Mesothelial cell of epicardium (in vitro differentiated cells): ENCODE measurements around the gene RCN1. TPM values are rescaled to one million over a fixed set of nuclear protein-coding genes. Genes with fewer than 3 reads are reported as not detected.

Experiments
- DNase-seq, 2 experiments: peaks; one replicate each; pipeline ENCODE4 v3.0.0; 2021; ENCODE audit warnings: low spot score in 2 of 2; ENCODE audit not compliant: unreplicated experiment in 2 of 2
- H3K27ac Mint-ChIP-seq: 2 replicates; pipeline ENCODE4 v1.8.0; 2021; ENCODE audit warnings: mixed read lengths
- H3K27me3 Mint-ChIP-seq: 2 replicates; pipeline ENCODE4 v1.8.0; 2021; ENCODE audit warnings: low read depth, mixed read lengths
- H3K36me3 Mint-ChIP-seq: 2 replicates; pipeline ENCODE4 v1.8.0; 2021; ENCODE audit warnings: mixed read lengths
- H3K4me1 Mint-ChIP-seq: 2 replicates; pipeline ENCODE4 v1.8.0; 2021; ENCODE audit warnings: mixed read lengths
- H3K4me3 Mint-ChIP-seq: 2 replicates; pipeline ENCODE4 v1.8.0; 2021; ENCODE audit warnings: mild to moderate bottlenecking, moderate library complexity, mixed read lengths
- H3K9me3 Mint-ChIP-seq: 2 replicates; pipeline ENCODE4 v1.8.0; 2021; ENCODE audit warnings: mixed read lengths
- total RNA-seq: library from RNA; stranded (reverse); gene quantifications from 3 replicates; pipeline ENCODE4 v1.2.1, GENCODE V29; 2021
- TF ChIP-seq, protein P1 (sequence below): fragments of 200-600 bp; sonication (generic); IDR thresholded peaks from one replicate; pipeline ENCODE4 v1.5.0; 2021; ENCODE audit warnings: antibody characterized with exemption; ENCODE audit not compliant: unreplicated experiment

The RCN1 gene
- total RNA-seq, 1 donor from 2014 or later = 183 TPM

DNA sequence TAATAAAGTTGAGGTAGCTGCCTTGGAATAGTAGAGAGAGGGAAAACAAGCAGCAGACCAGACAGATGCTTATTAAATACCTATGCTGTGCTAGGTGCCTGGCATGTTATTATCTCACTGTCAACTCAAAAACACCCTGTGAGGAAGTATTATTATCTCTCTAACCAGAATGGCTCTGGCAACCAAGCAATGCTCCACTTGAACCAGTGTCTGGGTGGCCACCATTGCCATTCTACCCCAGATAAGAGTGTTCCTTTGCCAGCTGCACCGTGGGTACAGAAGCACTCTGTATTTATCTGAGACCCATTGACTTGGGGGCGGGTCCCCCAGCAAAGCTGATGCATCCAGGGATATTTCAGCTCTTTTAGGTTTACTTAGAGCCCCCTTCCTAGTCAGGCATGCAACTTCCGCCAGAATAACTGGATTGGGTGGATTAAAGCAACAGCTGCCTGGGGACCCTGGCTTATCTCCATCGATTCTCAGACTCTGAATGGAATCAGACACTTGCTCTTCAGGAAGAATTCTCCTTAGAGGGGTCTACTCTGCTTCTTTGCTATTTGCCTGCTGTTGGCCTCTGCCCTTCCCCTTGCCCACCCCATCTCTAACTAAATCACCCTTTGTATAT is 49.1 kb downstream of the RCN1 start:
- H3K27ac Mint-ChIP-seq = no peak overlapping the region
- H3K36me3 Mint-ChIP-seq = no peaks in the 10 kb centered on the region
- no peak for DNase-seq
- H3K9me3 Mint-ChIP-seq = peaks cover 7% of the 10 kb centered on the region
- TF ChIP-seq, protein P1, sequence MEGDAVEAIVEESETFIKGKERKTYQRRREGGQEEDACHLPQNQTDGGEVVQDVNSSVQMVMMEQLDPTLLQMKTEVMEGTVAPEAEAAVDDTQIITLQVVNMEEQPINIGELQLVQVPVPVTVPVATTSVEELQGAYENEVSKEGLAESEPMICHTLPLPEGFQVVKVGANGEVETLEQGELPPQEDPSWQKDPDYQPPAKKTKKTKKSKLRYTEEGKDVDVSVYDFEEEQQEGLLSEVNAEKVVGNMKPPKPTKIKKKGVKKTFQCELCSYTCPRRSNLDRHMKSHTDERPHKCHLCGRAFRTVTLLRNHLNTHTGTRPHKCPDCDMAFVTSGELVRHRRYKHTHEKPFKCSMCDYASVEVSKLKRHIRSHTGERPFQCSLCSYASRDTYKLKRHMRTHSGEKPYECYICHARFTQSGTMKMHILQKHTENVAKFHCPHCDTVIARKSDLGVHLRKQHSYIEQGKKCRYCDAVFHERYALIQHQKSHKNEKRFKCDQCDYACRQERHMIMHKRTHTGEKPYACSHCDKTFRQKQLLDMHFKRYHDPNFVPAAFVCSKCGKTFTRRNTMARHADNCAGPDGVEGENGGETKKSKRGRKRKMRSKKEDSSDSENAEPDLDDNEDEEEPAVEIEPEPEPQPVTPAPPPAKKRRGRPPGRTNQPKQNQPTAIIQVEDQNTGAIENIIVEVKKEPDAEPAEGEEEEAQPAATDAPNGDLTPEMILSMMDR = no peak
- H3K4me3 Mint-ChIP-seq = no peak overlapping the region
- peaks cover 7% of the 10 kb centered on the region for H3K4me1 Mint-ChIP-seq
- H3K27me3 Mint-ChIP-seq = peaks cover 19% of the 10 kb centered on the region

DNA sequence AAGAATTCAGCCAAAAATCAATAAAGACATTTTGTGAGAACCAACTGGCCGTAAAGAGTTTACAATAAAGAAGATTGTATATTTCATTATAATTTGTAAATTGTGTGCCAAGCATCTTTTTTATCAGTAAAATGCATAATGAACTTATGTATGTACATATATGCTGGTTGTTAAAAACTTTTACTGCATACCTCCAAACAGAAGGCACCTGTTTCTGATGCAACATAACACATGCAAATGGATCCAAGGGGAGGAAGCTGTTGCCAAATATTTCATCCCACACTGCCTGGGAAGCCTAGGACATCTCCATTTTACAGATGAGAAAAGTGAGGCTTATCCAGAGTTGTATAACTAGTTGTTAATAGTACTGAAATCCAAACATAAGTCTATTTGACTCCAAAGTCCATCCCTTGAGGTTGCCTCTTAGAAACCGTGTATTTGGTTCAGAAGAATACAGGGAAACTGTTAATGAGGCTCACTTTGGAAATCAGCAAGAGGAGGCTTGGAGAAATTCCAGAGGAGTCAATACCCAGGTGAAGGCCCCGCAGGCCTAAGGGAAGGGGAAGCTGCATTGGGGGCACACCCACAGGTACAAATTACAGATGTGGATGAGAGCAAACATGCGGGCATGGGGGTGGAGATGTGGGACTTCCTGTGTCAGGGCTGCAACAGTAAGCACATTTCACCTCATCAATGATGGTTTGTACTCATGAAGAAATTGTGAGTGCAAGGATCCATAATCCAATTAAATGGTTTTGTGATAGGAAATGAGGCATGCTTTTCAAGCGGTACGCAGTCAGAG is 51.1 kb downstream of the RCN1 start:
- no peak for DNase-seq
- Mint-ChIP-seq H3K27me3 (peaks cover 34% of the 10 kb centered on the region), H3K4me3 (no peak overlapping the region), H3K27ac (no peak overlapping the region), H3K9me3 (peaks cover 7% of the 10 kb centered on the region), H3K36me3 (no peaks in the 10 kb centered on the region), H3K4me1 (peaks cover 6% of the 10 kb centered on the region)
- TF ChIP-seq, protein P1 = no peak

DNA sequence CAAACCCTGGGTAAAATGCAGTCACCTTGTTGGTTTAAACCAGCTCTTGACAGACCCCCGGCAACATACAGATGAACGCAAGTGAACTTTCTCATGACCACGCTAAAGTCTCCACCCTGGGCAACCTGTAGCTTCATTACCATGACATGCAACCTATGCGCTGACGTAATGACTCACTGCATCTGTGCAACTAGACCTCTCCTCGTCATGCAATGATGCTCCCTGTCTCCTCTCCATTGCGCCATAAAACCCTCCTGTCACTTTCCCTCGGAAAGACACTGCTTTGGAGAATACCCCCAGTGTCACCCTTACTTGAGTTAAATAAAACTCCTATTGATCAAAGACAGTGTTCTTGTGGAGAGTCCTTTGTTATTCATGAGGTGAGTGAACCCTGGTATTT is 52.5 kb downstream of the RCN1 start:
- no peak overlapping the region for H3K4me3 Mint-ChIP-seq
- no peak for DNase-seq
- no peaks in the 10 kb centered on the region for H3K36me3 Mint-ChIP-seq
- H3K9me3 Mint-ChIP-seq = peaks cover 7% of the 10 kb centered on the region
- H3K27me3 Mint-ChIP-seq = peaks cover 38% of the 10 kb centered on the region
- H3K27ac Mint-ChIP-seq = no peak overlapping the region
- no peaks in the 10 kb centered on the region for H3K4me1 Mint-ChIP-seq
- TF ChIP-seq, protein P1 = no peak

DNA sequence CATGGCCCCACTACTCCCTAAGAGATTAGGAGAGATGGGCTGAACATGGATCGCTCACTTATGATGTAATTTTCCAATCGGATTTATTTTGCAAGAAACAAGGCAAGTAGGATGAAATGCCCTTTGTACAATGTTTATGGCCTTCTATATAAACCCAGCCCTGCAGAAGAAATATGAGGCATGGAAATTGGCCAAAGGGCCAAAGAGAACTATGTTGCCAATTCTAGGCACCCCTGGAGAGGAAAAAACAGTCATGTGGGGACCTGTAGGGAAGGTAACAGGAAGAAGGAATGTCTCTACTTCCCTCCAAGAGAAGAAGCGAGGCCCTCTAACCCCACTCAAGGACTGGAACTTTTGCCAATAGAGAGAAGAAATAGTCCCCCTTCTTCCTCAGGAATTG is 54.4 kb downstream of the RCN1 start:
- Mint-ChIP-seq H3K4me1 (peaks cover 8% of the 10 kb centered on the region), H3K4me3 (no peak overlapping the region), H3K36me3 (no peaks in the 10 kb centered on the region), H3K27ac (no peak overlapping the region), H3K27me3 (peaks cover 42% of the 10 kb centered on the region), H3K9me3 (peaks cover 3% of the 10 kb centered on the region)
- TF ChIP-seq, protein P1 = no peak
- DNase-seq = no peak

DNA sequence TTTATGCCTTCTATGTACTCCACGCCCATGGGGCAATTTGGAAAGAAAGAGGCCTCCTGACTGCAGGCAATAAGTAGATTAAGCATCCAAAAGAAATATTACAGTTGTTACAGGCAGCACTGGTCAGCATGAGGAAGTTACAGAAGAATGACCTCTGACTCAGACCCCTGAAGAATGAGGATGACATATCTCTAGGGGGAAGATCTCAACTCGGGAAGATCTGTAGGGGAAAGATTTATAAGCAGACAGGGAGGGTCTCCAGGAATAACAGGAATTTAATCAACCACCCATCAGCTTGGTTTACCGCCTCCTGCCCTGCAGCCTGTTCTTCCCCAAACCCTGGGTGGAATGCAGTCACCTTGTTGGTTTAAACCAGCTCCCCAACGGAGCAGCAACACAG is 58.0 kb downstream of the RCN1 start:
- TF ChIP-seq, protein P1 = no peak

More for the DNA sequence above, 58.0 kb downstream of the RCN1 start:
- H3K36me3 Mint-ChIP-seq = no peaks in the 10 kb centered on the region
- H3K4me1 Mint-ChIP-seq = peaks cover 28% of the 10 kb centered on the region
- H3K27me3 Mint-ChIP-seq = peaks cover 42% of the 10 kb centered on the region
- H3K4me3 Mint-ChIP-seq = no peak overlapping the region
- DNase-seq = no peak
- peaks cover 3% of the 10 kb centered on the region for H3K9me3 Mint-ChIP-seq
- no peak overlapping the region for H3K27ac Mint-ChIP-seq
